ENCODE measurements around the gene SCN3B.

The SCN3B gene

GRCh38 chr11:123594921-123595320 lies 59.5 kb downstream of the SCN3B start:
- DNase-seq: no peak

- no peak for DNase-seq
These were observed 60.1 kb downstream of the SCN3B start for GRCh38 chr11:123594188-123594901.

- DNase-seq: no peak
These were observed 60.9 kb downstream of the SCN3B start for GRCh38 chr11:123593570-123593969.

- no peak for DNase-seq
These were observed 64.0 kb downstream of the SCN3B start for GRCh38 chr11:123590296-123590912.

- no peak for DNase-seq
These were observed 65.6 kb downstream of the SCN3B start for GRCh38 chr11:123588864-123589262.

- no peak for DNase-seq
These were observed 66.1 kb downstream of the SCN3B start for GRCh38 chr11:123588117-123588863.

- no peak for DNase-seq
These were observed 66.9 kb downstream of the SCN3B start for GRCh38 chr11:123587559-123587958.

GRCh38 chr11:123587044-123587443 lies 67.4 kb downstream of the SCN3B start:
- DNase-seq: no peak

GRCh38 chr11:123586568-123586967 lies 67.9 kb downstream of the SCN3B start:
- no peak for DNase-seq

GRCh38 chr11:123585706-123586105 lies 68.7 kb downstream of the SCN3B start:
- DNase-seq: no peak

- DNase-seq: no peak
These were observed 69.2 kb downstream of the SCN3B start for GRCh38 chr11:123585206-123585605.

- DNase-seq: no peak
These were observed 69.7 kb downstream of the SCN3B start for GRCh38 chr11:123584737-123585136.

- no peak for DNase-seq
These were observed 70.2 kb downstream of the SCN3B start for GRCh38 chr11:123584186-123584585.

GRCh38 chr11:123582992-123583504 lies 71.4 kb downstream of the SCN3B start:
- DNase-seq: no peak

GRCh38 chr11:123581651-123582399 lies 72.6 kb downstream of the SCN3B start:
- no peak for DNase-seq

GRCh38 chr11:123580557-123581275 lies 73.7 kb downstream of the SCN3B start:
- DNase-seq: peak; percentile 76

- DNase-seq: no peak
These were observed 74.3 kb downstream of the SCN3B start for GRCh38 chr11:123580137-123580536.

- DNase-seq: no peak
These were observed 75.0 kb downstream of the SCN3B start for GRCh38 chr11:123579482-123579812.
